Right kidney (tissue), 1 donor: Measurements from ENCODE around the gene FAXDC2.
A peak's percentile ranks its signal among the peaks of the same experiment; 100 is the strongest.
"Not testable (repeated sequence)": the region's sequence is repeated elsewhere in the genome, so short reads cannot be mapped to it uniquely, and the experiment has no call there.

Experiments
- DNase-seq: peaks from one replicate; pipeline ENCODE4 v3.0.0-alpha.2; 2016

Gene FAXDC2

GRCh38 chr5:154863291-154864080 is 13.1 kb upstream of the FAXDC2 start:
- DNase-seq: no peak

GRCh38 chr5:154862766-154863165 is 12.4 kb upstream of the FAXDC2 start:
- DNase-seq: no peak

- DNase-seq: no peak
Observed at GRCh38 chr5:154861946-154862345, 11.5 kb upstream of the FAXDC2 start.

GRCh38 chr5:154860765-154861164 is 10.4 kb upstream of the FAXDC2 start:
- DNase-seq: no peak

GRCh38 chr5:154860123-154860522 is 9.7 kb upstream of the FAXDC2 start:
- DNase-seq: no peak

GRCh38 chr5:154858972-154859871 is 8.8 kb upstream of the FAXDC2 start:
- peak; percentile 39 for DNase-seq

- DNase-seq: peak; percentile 99
Observed at GRCh38 chr5:154858297-154858971, 8.0 kb upstream of the FAXDC2 start, which contains the start of gene CNOT8. Gene CNOT8 (plus strand): TSS chr5:154858627. CDS start chr5:154863279, 4,652 bp downstream.

- DNase-seq: peak; percentile 100
Observed at GRCh38 chr5:154857530-154858296, 7.3 kb upstream of the FAXDC2 start.

- no peak for DNase-seq
Observed at GRCh38 chr5:154851351-154851750, 948 bp upstream of the FAXDC2 start.

- no peak for DNase-seq
Observed at GRCh38 chr5:154849791-154850201, 607 bp downstream of the FAXDC2 start.

GRCh38 chr5:154849264-154849785 is 1.1 kb downstream of the FAXDC2 start:
- DNase-seq: no peak

- DNase-seq: no peak
Observed at GRCh38 chr5:154844809-154845208, 5.6 kb downstream of the FAXDC2 start.

GRCh38 chr5:154842689-154843530 is 7.5 kb downstream of the FAXDC2 start:
- no peak for DNase-seq

- DNase-seq: no peak
Observed at GRCh38 chr5:154841273-154841661, 9.1 kb downstream of the FAXDC2 start.

- DNase-seq: no peak
Observed at GRCh38 chr5:154840435-154841272, 9.7 kb downstream of the FAXDC2 start.

- DNase-seq: no peak
Observed at GRCh38 chr5:154837009-154837901, 13.1 kb downstream of the FAXDC2 start.

GRCh38 chr5:154836225-154836624 is 14.2 kb downstream of the FAXDC2 start:
- no peak for DNase-seq

GRCh38 chr5:154835701-154836052 is 14.7 kb downstream of the FAXDC2 start:
- DNase-seq: not testable (repeated sequence)

- DNase-seq: no peak
Observed at GRCh38 chr5:154834053-154834452, 16.4 kb downstream of the FAXDC2 start.
